Chondrocyte (in vitro differentiated cells): ENCODE measurements around the gene CAPN12. TPM values are rescaled to one million over a fixed set of nuclear protein-coding genes. Genes with fewer than 3 reads are reported as not detected.

Experiments
- DNase-seq: peaks from one replicate; pipeline ENCODE4 v3.0.0; 2021; ENCODE audit warnings: mixed read lengths, low spot score
- H3K27ac Mint-ChIP-seq: one replicate; pipeline ENCODE4 v1.8.0; 2021; ENCODE audit warnings: mild to moderate bottlenecking, moderate library complexity, mixed read lengths; ENCODE audit not compliant: unreplicated experiment
- H3K27me3 Mint-ChIP-seq: 2 replicates; pipeline ENCODE4 v1.8.0; 2021; ENCODE audit warnings: low read depth, mixed read lengths
- H3K36me3 Mint-ChIP-seq: 2 replicates; pipeline ENCODE4 v1.8.0; 2021; ENCODE audit warnings: low read depth, mixed read lengths
- H3K4me1 Mint-ChIP-seq: 2 replicates; pipeline ENCODE4 v1.8.0; 2021; ENCODE audit warnings: low read depth, mild to moderate bottlenecking, mixed read lengths
- H3K4me3 Mint-ChIP-seq: one replicate; pipeline ENCODE4 v1.8.0; 2021; ENCODE audit warnings: mild to moderate bottlenecking, moderate library complexity, mixed read lengths; ENCODE audit not compliant: unreplicated experiment
- H3K9me3 Mint-ChIP-seq: 2 replicates; pipeline ENCODE4 v1.8.0; 2021; ENCODE audit warnings: low read depth, mixed read lengths
- CTCF ChIP-seq: fragments of 200-600 bp; sonication (generic); IDR thresholded peaks from 2 replicates; pipeline ENCODE4 v1.5.0; 2021; ENCODE audit warnings: antibody characterized with exemption, mild to moderate bottlenecking, moderate library complexity
- total RNA-seq: library from RNA; stranded (reverse); gene quantifications from 3 replicates; pipeline ENCODE4 v1.2.1, GENCODE V29; 2021

Gene CAPN12
- total RNA-seq, 1 donor from 2014 or later = 0.40 TPM

GRCh38 chr19:38706792-38707511 is 37.3 kb downstream of the CAPN12 start:
- no peak overlapping the region for H3K4me3 Mint-ChIP-seq
- H3K9me3 Mint-ChIP-seq = no peaks in the 10 kb centered on the region
- H3K27ac Mint-ChIP-seq = peak overlapping the region; percentile 66
- peaks cover 60% of the 10 kb centered on the region for H3K4me1 Mint-ChIP-seq
- peaks cover 54% of the 10 kb centered on the region for H3K36me3 Mint-ChIP-seq
- no peak for TF ChIP-seq CTCF
- no peaks in the 10 kb centered on the region for H3K27me3 Mint-ChIP-seq
- DNase-seq = no peak

- Mint-ChIP-seq H3K36me3 (peaks cover 44% of the 10 kb centered on the region), H3K4me1 (peaks cover 60% of the 10 kb centered on the region), H3K27ac (peak overlapping the region; percentile 74), H3K4me3 (no peak overlapping the region), H3K27me3 (no peaks in the 10 kb centered on the region), H3K9me3 (no peaks in the 10 kb centered on the region)
- no peak for TF ChIP-seq CTCF
- no peak for DNase-seq
Observed at GRCh38 chr19:38705197-38706019, 38.9 kb downstream of the CAPN12 start.

- Mint-ChIP-seq H3K27ac (no peak overlapping the region), H3K4me3 (no peak overlapping the region), H3K4me1 (peaks cover 64% of the 10 kb centered on the region), H3K36me3 (peaks cover 38% of the 10 kb centered on the region), H3K27me3 (no peaks in the 10 kb centered on the region), H3K9me3 (no peaks in the 10 kb centered on the region)
- no peak for DNase-seq
- no peak for TF ChIP-seq CTCF
Observed at GRCh38 chr19:38704488-38705026, 39.7 kb downstream of the CAPN12 start.

- peak overlapping the region; percentile 39 for H3K27ac Mint-ChIP-seq
- H3K4me3 Mint-ChIP-seq = no peak overlapping the region
- H3K27me3 Mint-ChIP-seq = no peaks in the 10 kb centered on the region
- H3K36me3 Mint-ChIP-seq = peaks cover 33% of the 10 kb centered on the region
- no peak for TF ChIP-seq CTCF
- H3K4me1 Mint-ChIP-seq = peaks cover 69% of the 10 kb centered on the region
- no peak for DNase-seq
- no peaks in the 10 kb centered on the region for H3K9me3 Mint-ChIP-seq
Observed at GRCh38 chr19:38703509-38703908, 40.8 kb downstream of the CAPN12 start.

GRCh38 chr19:38702278-38702677 is 42.0 kb downstream of the CAPN12 start:
- TF ChIP-seq CTCF = no peak
- Mint-ChIP-seq H3K27me3 (no peaks in the 10 kb centered on the region), H3K4me3 (no peak overlapping the region), H3K36me3 (peaks cover 30% of the 10 kb centered on the region), H3K4me1 (peaks cover 66% of the 10 kb centered on the region), H3K9me3 (no peaks in the 10 kb centered on the region), H3K27ac (peak overlapping the region; percentile 70)
- DNase-seq = no peak
